Midbrain (tissue), 1 donor: ENCODE data around the gene ITFG1.
A peak's percentile ranks its signal among the peaks of the same experiment; 100 is the strongest.

Source experiments
- DNase-seq: peaks from one replicate; lab custom pipeline; 2025; lab: John Stamatoyannopoulos, UW

ITFG1 gene

GRCh38 chr16:47460711-47461597 lies at the start of gene ITFG1, which contains the start of gene PHKB:
TSS of gene ITFG1 (minus strand) at chr16:47461063. CDS start at chr16:47461045, 18 bp downstream.
TSS of gene PHKB (plus strand) at chr16:47461331. CDS start at chr16:47461351, 20 bp downstream.
- peak; percentile 90 for DNase-seq

- no peak for DNase-seq
Observed at GRCh38 chr16:47507701-47508100, 46.8 kb upstream of the ITFG1 start.

GRCh38 chr16:47506800-47507199 lies 45.9 kb upstream of the ITFG1 start:
- no peak for DNase-seq

- no peak for DNase-seq
Observed at GRCh38 chr16:47504599-47504998, 43.7 kb upstream of the ITFG1 start.

GRCh38 chr16:47503936-47504335 lies 43.1 kb upstream of the ITFG1 start:
- DNase-seq, result no peak

DNA sequence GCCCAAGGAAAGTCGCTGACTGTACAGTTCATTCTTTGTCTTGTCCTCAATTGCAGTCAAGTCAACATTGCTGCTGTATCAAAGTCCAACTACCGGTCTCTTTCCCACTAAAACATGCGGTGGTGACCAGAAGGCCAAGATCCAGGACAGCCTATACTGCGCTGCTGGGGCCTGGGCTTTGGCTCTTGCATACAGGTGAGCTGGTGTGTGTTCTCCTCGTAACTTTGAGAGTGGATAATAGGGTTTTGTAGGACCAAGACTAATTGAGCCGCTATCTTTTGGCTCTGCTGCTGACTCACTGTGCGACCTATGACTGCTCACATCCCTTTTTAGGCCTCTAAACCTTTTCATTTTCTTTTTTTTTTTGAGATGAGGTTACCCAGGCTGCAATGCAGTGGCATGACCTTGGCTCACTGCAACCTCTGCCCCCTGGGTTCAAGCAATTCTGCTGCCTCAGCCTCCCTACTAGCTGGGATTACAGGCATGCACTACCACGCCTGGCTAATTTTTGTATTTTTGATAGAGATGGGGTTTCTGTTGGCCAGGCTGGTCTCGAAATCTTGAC lies 38.9 kb upstream of the ITFG1 start:
- no peak for DNase-seq

DNA sequence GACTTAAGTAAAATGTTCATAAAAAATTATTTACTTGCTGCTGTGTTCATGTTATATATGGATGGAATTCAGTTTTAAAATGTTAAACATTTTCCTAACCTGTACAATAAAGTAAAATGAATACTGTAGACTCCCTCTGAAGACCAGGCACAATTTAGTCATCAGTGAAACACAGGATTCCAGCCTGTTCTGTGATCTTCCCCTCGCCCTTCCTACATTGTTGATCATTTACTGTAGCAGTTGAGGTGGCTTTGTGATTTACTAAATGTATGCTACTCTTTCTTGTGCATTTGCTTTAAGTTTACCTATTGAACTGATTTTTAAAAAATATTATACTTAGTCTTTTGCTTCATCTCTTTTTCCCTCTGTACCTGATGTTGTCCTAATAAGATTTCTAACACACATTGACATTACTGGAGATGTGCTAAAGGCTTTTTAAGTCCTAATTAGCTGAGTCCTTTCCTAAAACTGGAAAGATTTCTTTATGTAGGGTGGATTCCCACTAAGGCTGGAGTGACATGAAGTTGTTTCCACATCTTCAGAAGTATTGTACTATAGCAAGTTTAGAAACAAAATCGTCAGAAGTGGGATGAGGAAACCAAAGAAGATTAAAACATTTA lies 38.3 kb upstream of the ITFG1 start:
- no peak for DNase-seq

DNA sequence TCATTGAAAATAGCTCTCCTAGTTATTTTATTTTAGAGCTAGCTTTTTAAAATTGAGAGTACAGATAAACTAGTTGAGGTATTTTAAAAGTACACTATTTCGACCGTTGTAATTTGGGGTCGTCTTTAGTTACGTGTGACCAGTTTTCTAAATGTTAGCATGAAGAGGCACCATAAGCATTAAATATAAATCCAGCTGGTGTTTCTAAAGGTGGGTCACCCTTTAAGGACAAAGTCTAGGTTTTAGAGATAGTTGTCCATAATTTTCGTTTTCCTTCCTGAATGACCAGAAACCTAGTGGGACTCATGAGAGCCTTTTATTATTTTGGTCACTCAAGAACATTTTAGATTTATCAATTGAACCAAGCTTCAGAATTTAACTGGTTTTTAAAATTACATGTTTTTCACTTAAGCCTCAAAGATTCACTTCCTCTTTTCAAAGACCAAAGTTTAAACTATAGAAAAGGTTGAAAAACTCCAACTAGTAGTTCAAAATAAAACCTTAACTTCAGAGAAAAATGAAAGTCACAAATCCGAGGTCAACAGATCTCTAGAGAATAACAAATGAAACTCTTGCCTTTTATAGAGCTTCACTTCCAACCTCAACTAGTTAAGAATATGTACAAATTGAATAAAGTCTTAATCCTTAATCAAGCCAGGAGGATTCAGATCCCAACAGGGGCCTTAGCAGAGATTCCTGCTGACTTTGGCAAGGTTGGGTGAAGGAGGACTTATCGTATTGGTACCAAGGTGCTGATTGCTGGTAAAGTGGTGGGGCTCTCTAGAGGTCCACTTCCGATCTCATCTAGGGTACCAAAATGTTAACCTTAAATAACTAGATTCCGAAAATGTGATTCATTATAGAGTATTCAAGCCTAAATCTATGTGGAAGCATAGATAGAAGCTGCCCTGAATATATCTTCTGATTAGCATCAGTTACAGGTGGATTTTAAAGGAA lies 32.8 kb upstream of the ITFG1 start:
- no peak for DNase-seq

DNA sequence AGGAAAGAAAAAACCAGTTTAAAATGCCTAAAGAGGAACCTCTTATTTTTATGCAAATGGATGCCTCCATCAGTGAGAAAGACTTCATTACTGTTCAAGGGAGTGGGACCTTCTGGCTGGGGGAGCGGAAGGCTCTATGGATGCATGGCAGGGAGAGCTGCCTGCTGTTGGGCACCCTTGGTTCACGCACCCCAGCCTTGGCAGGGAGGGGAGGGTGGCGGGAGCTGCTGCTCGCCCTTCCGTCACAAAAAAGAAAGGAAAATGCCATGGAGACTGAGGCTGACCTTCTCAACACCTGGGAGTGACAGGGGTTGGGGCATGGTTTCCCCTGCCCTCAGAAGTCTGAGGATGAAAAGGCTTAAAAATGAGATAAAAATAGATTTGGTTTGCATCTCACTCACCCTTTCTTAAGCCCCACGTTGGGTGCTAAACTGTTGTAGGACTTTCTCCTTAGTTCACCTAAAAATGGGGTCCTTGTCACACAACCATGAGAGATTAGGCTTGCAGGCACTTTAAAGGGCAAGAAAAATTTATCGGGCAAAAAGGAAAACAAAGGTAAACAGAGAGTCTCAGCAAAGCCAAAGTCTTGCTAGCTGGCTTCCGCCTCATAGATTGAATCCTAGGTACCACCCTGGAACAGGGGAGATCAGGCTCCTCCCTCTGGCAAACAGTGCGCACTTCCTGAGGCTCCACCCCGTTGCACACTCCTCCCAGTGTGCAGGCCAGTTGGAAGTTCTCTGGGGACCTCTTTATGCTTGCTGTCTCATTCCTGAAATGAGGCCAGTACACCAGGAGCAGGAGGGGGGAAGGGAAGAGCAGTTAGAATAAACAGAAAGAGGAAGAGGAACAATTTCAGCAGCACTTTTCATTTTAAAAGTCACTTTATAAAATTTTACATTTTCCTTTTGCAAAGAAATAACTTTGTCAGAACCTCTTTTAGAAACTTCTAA lies 31.8 kb upstream of the ITFG1 start:
- peak; percentile 21 for DNase-seq

DNA sequence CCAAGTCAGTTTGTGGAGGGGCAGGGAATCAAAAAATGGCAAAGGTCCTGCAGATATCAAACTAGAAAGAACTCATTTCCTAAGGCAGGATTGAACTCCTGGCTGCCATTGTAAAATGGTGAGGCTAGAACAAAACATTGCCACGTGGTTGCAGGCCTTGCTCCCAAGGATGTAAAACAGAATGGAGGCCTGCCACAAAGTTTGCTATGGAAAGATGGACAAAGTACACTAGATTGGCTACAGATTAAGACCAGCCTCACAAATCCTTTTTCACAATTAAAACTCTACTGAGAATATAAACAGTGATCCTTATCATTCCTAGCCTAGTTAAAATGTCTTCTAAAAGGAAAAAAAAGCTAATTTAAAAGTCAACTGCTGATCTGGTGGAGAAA lies 31.2 kb upstream of the ITFG1 start:
- DNase-seq, result no peak

DNA sequence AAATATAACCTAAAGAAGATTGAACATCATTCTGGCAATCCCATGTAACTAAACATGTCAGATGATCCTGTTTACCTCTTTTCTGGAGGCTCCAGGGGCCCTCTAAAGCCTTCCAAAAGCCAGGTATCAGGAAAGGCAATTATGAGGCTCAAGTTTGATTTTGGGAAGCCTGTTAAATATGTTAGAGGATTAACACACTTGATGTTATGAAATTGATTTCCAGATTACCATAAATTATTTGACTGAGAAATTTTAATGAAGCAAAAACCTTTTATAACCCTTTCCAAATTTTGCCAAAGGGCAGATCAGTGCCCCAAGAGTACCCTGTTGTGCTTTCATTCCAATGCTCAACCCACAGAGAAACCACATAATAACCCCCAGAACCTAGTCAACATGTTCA lies 29.6 kb upstream of the ITFG1 start:
- DNase-seq, result no peak

DNA sequence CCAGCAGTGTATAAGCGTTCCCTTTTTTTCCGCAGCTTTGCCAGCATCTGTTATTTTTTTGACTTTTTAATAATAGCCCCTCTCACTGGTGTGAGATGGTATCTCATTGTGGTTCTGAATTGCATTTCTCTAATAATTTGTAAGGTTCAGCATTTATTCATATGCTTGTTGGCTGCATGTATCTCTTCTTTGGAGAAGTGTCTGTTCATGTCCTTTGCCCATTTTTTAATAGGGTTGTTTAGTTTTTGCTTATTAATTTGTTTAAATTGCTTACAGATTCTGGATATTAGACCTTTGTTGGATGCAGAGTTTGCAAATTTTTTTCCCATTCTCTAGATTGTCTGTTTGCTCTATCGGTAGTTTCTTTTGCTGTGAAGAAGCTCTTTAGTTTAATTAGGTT lies 27.2 kb upstream of the ITFG1 start:
- no peak for DNase-seq

DNA sequence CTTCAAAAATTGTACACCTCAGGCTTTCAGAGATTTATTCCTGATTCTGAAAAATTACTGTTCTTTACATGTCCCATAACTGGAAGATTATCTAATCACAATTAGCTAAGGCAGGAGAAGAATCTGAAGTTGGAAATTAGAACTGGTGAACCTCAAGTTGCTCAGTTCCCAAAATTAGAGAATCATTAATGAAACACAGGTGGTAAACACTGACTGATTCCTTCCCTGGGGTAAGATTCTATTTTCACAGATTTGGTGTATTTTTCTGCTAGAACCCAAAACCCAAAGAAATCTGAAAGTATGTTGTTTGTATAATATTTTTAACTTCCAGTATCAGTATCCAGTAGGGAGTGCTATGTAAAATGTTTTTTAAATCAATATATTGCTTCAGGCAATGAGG lies 26.0 kb upstream of the ITFG1 start:
- no peak for DNase-seq

DNA sequence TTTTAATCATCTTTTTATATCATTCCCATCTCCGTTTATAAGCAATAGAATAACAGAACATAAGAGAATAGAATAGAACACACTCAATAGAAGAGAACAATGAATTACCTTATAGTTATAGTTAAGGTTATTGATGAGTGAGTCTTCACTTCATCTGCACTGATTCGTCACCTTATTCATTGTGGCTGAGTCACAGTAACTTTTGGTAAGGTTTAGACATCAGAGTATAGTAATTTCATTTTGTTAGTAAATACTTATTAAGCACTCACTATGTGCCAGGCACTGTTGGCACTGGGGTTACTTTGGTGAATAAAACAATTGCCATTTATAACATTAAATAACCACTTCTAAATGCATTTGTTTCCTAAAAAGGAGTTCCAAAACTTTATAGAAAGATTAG lies 22.8 kb upstream of the ITFG1 start:
- DNase-seq, result no peak

- no peak for DNase-seq
Observed at GRCh38 chr16:47481698-47482374, 21.0 kb upstream of the ITFG1 start.

DNA sequence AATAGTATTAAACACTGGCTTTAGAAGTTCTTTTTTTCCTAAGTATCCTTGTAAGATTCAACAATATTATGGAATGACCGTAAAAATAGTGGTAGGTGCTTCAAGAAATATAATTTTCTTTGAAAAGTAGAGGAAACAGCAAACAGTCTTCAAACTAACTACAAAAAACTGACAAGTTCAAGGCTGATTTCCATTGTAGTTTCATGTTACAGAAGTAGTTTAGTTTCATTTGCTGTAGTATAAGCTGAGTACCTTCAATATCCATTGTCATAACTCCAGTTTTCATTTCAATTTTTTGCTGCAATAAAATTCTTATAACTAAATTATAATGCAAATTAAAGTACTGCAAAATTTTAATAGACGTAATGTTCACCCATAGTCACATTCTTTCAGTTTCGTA lies 19.5 kb upstream of the ITFG1 start:
- DNase-seq, result no peak

DNA sequence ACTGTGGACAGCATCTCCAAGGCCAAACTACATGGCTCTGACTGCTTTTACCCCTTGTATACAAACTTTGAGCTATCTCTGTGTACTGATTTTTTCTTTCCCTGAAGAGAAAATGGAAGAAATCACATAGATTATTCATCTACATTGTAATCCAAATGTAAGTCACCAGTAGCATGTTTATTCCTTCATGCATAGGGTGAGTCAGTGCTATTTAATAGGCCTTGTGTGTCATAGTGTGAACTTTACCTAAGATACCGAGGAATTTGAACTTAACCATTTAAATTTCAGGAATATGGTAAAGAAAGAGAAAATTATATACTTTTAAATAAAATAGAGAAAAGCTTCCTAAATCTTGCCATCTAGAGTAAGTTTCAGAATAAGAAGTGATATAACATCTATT lies 16.8 kb upstream of the ITFG1 start:
- DNase-seq, result no peak

DNA sequence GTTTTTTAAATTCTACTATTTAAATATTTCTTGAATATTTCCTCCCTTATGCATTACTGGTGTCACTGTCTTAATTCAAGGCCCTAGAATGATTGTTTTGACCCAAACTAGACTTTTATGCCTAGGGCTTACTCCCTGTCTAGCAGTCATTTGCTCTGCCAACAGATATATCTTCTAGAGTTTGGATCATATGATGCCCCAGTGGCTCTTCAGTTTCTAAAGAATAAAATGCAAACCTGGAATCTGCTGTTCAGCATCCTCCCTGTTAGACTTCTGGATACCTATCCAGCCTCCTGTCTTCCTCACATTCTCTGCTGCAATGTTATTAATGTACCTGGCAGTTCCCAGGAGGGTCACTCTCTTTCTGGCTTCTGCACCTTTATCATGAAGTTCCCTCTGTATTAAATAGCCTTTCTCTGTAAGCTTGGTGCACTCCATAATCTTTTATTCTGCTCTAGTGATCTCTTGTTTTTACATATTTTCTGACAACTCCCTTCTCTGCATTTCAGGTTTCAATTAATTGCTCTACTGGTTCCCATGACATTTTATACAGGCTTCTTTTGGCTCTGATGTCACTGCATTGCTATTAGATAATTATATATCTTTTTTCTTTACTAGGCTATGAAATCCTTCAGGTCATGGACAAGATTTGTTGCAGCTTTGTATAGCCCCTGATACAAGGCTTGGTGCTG lies 15.9 kb upstream of the ITFG1 start:
- no peak for DNase-seq

DNA sequence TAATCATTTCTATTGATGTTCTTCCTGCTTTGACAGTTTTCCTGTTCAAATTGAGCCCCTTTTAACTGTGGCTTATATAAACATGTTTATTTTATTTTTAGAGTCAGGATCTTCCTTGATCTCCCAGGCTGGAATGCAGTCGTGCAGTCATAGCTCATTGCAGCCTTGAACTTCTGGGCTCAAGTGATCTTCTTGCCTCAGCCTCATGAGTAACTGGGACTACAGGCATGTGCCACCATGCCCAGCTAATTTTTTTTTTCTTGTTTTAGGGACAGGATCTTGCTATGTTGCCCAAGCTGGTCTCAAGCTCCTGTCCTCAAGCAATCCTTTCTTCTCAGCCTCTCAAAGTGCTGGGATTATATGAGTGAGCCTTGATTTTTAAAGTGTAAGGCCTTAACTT lies 14.9 kb upstream of the ITFG1 start:
- DNase-seq, result no peak

- no peak for DNase-seq
Observed at GRCh38 chr16:47473792-47474191, 12.9 kb upstream of the ITFG1 start.
